Trophoblast cell (in vitro differentiated cells and primary cell): ENCODE measurements around the gene PARVA.
"Not testable (repeated sequence)": the region's sequence is repeated elsewhere in the genome, so short reads cannot be mapped to it uniquely, and the experiment has no call there.

Experiments used
- DNase-seq, 2 donors: peaks; one replicate each; pipeline ENCODE4 v3.0.0-alpha.2; 2016
- H2AFZ ChIP-seq: 2 replicates; pipeline ENCODE4 v1.6.1; 2013; ENCODE audit warnings: low read length, moderate library complexity, mild to moderate bottlenecking; ENCODE audit not compliant: insufficient read depth, poor library complexity
- H2AK5ac ChIP-seq: 2 replicates; pipeline ENCODE4 v1.6.1; 2013; ENCODE audit warnings: mild to moderate bottlenecking, low read length
- H2BK120ac ChIP-seq: 2 replicates; pipeline ENCODE4 v1.6.1; 2013; ENCODE audit warnings: low read length, mild to moderate bottlenecking, moderate library complexity; ENCODE audit not compliant: insufficient read depth, poor library complexity
- H2BK12ac ChIP-seq: 2 replicates; pipeline ENCODE4 v1.6.1; 2013; ENCODE audit warnings: mild to moderate bottlenecking, low read length, moderate library complexity
- H2BK5ac ChIP-seq: 2 replicates; pipeline ENCODE4 v1.6.1; 2013; ENCODE audit warnings: low read length, low read depth, moderate library complexity, mild to moderate bottlenecking; ENCODE audit not compliant: poor library complexity
- H3K14ac ChIP-seq: 2 replicates; pipeline ENCODE4 v1.6.1; 2013; ENCODE audit warnings: mild to moderate bottlenecking, low read length
- H3K18ac ChIP-seq: 2 replicates; pipeline ENCODE4 v1.6.1; 2013; ENCODE audit warnings: mild to moderate bottlenecking, low read length
- H3K23ac ChIP-seq: 2 replicates; pipeline ENCODE4 v1.6.1; 2013; ENCODE audit warnings: low read length
- H3K27ac ChIP-seq: 2 replicates; pipeline ENCODE4 v1.5.1; 2013; ENCODE audit warnings: low read depth, mild to moderate bottlenecking, inconsistent platforms, low read length, moderate library complexity
- H3K27me3 ChIP-seq: 2 replicates; pipeline ENCODE4 v1.6.1; 2013; ENCODE audit warnings: inconsistent platforms, mild to moderate bottlenecking, low read length, moderate library complexity; ENCODE audit not compliant: insufficient read depth
- H3K36me3 ChIP-seq, 2 experiments: 1 replicate in 1 of 2; 2 replicates in 1 of 2; pipeline ENCODE4 v1.6.1; 2013; ENCODE audit warnings: low read length in 2 of 2, mild to moderate bottlenecking in 2 of 2, moderate library complexity in 1 of 2; ENCODE audit not compliant: insufficient read depth in 2 of 2, control insufficient read depth in 1 of 2
- H3K4ac ChIP-seq: 2 replicates; pipeline ENCODE4 v1.6.1; 2013; ENCODE audit warnings: low read depth, mild to moderate bottlenecking, low read length, moderate library complexity
- H3K4me1 ChIP-seq, 2 experiments: 1 replicate in 1 of 2; 2 replicates in 1 of 2; pipeline ENCODE4 v1.6.1; 2013; ENCODE audit warnings: low read length in 2 of 2, mild to moderate bottlenecking in 2 of 2, moderate library complexity in 1 of 2; ENCODE audit not compliant: insufficient read depth in 2 of 2, control insufficient read depth in 1 of 2
- H3K4me2 ChIP-seq: 2 replicates; pipeline ENCODE4 v1.6.1; 2013; ENCODE audit warnings: inconsistent platforms, mild to moderate bottlenecking, low read length, moderate library complexity
- H3K4me3 ChIP-seq: 2 replicates; pipeline ENCODE4 v1.5.1; 2013; ENCODE audit warnings: mild to moderate bottlenecking, low read depth, low read length, inconsistent platforms
- H3K79me1 ChIP-seq: one replicate; pipeline ENCODE4 v1.6.1; 2013; ENCODE audit warnings: low read length
- H3K79me2 ChIP-seq: 2 replicates; pipeline ENCODE4 v1.6.1; 2013; ENCODE audit warnings: low read length, mild to moderate bottlenecking; ENCODE audit not compliant: control insufficient read depth, insufficient read depth, poor library complexity
- H3K9ac ChIP-seq: 2 replicates; pipeline ENCODE4 v1.6.1; 2013; ENCODE audit warnings: mild to moderate bottlenecking, low read length
- H3K9me3 ChIP-seq: 2 replicates; pipeline ENCODE4 v1.6.1; 2013; ENCODE audit warnings: low read depth, mild to moderate bottlenecking, control low read depth, inconsistent platforms, low read length; ENCODE audit not compliant: insufficient read depth
- H4K12ac ChIP-seq: 2 replicates; pipeline ENCODE4 v1.6.1; 2013; ENCODE audit warnings: low read depth, mild to moderate bottlenecking, low read length, moderate library complexity
- H4K8ac ChIP-seq: 2 replicates; pipeline ENCODE4 v1.6.1; 2013; ENCODE audit warnings: low read depth, mild to moderate bottlenecking, low read length, moderate library complexity
- H4K91ac ChIP-seq: one replicate; pipeline ENCODE4 v1.6.1; 2013; ENCODE audit warnings: low read depth, mild to moderate bottlenecking, low read length, moderate library complexity
- WGBS: extraction: QIAGEN DNeasy Blood & Tissue Kit; methylation state at CpG from one replicate; pipeline ENCODE4 v1.1.7; 2013; ENCODE audit warnings: missing lambda C conversion rate; ENCODE audit not compliant: insufficient read length, insufficient coverage; ENCODE audit errors: extremely low coverage; 5-methylcytosine and 5-hydroxymethylcytosine counted together

The PARVA gene

GRCh38 chr11:12361682-12362081 is 15.7 kb upstream of the PARVA start:
- no peaks in the 10 kb centered on the region for H3K36me3 ChIP-seq
- H4K8ac ChIP-seq, result no peak overlapping the region
- H3K18ac ChIP-seq, result no peak overlapping the region
- no peaks in the 10 kb centered on the region for H3K27me3 ChIP-seq
- H3K4me2 ChIP-seq, result no peak overlapping the region
- no peak overlapping the region for H2AFZ ChIP-seq
- H3K79me1 ChIP-seq, result no peaks in the 10 kb centered on the region
- H2BK120ac ChIP-seq, result no peak overlapping the region
- DNase-seq, result no peak
- no peak overlapping the region for H3K4me3 ChIP-seq
- no peak overlapping the region for H3K23ac ChIP-seq
- no peak overlapping the region for H3K9ac ChIP-seq
- H3K9me3 ChIP-seq, result no peaks in the 10 kb centered on the region
- H4K12ac ChIP-seq, result no peak overlapping the region
- WGBS, result no CpG with 5 or more reads among the region's 3 CpGs
- H3K14ac ChIP-seq, result no peak overlapping the region
- no peak overlapping the region for H2AK5ac ChIP-seq
- no peaks in the 10 kb centered on the region for H3K79me2 ChIP-seq
- no peak overlapping the region for H3K27ac ChIP-seq
- H3K4me1 ChIP-seq, result peaks cover 0 to 6% of the 10 kb centered on the region in 2 experiments
- H3K4ac ChIP-seq, result no peak overlapping the region
- no peak overlapping the region for H2BK5ac ChIP-seq
- H2BK12ac ChIP-seq, result no peak overlapping the region
- no peak overlapping the region for H4K91ac ChIP-seq

GRCh38 chr11:12362857-12363256 is 14.5 kb upstream of the PARVA start:
- no peak overlapping the region for H3K4me2 ChIP-seq
- no peak overlapping the region for H3K27ac ChIP-seq
- H2BK12ac ChIP-seq, result no peak overlapping the region
- no peak overlapping the region for H2AFZ ChIP-seq
- DNase-seq, result no peak
- H3K9ac ChIP-seq, result no peak overlapping the region
- no peaks in the 10 kb centered on the region for H3K79me1 ChIP-seq
- H3K4ac ChIP-seq, result no peak overlapping the region
- WGBS, result no CpG with 5 or more reads among the region's 2 CpGs
- peaks cover 0 to 6% of the 10 kb centered on the region in 2 experiments for H3K4me1 ChIP-seq
- no peak overlapping the region for H4K8ac ChIP-seq
- H2BK120ac ChIP-seq, result no peak overlapping the region
- H4K12ac ChIP-seq, result no peak overlapping the region
- H3K14ac ChIP-seq, result no peak overlapping the region
- no peak overlapping the region for H2AK5ac ChIP-seq
- no peak overlapping the region for H3K4me3 ChIP-seq
- H3K36me3 ChIP-seq, result no peaks in the 10 kb centered on the region
- H3K27me3 ChIP-seq, result no peaks in the 10 kb centered on the region
- no peak overlapping the region for H2BK5ac ChIP-seq
- H3K79me2 ChIP-seq, result no peaks in the 10 kb centered on the region
- no peaks in the 10 kb centered on the region for H3K9me3 ChIP-seq
- no peak overlapping the region for H4K91ac ChIP-seq
- no peak overlapping the region for H3K23ac ChIP-seq
- no peak overlapping the region for H3K18ac ChIP-seq

GRCh38 chr11:12363373-12363772 is 14.0 kb upstream of the PARVA start:
- H3K36me3 ChIP-seq, result no peaks in the 10 kb centered on the region
- H3K27ac ChIP-seq, result no peak overlapping the region
- no peak overlapping the region for H3K14ac ChIP-seq
- no peaks in the 10 kb centered on the region for H3K79me2 ChIP-seq
- no CpG with 5 or more reads among the region's 1 CpG for WGBS
- H3K4me3 ChIP-seq, result no peak overlapping the region
- no peak overlapping the region for H3K9ac ChIP-seq
- no peak overlapping the region for H2AK5ac ChIP-seq
- H2BK120ac ChIP-seq, result no peak overlapping the region
- no peaks in the 10 kb centered on the region for H3K9me3 ChIP-seq
- no peak overlapping the region for H2AFZ ChIP-seq
- peaks cover 0 to 6% of the 10 kb centered on the region in 2 experiments for H3K4me1 ChIP-seq
- H4K12ac ChIP-seq, result no peak overlapping the region
- H3K27me3 ChIP-seq, result no peaks in the 10 kb centered on the region
- H3K4me2 ChIP-seq, result no peak overlapping the region
- H3K18ac ChIP-seq, result no peak overlapping the region
- no peak overlapping the region for H4K8ac ChIP-seq
- H3K23ac ChIP-seq, result no peak overlapping the region
- H3K4ac ChIP-seq, result no peak overlapping the region
- no peak overlapping the region for H2BK5ac ChIP-seq
- no peak for DNase-seq
- H4K91ac ChIP-seq, result no peak overlapping the region
- H2BK12ac ChIP-seq, result no peak overlapping the region
- H3K79me1 ChIP-seq, result no peaks in the 10 kb centered on the region

- not testable (repeated sequence) for H3K4me3 ChIP-seq, H4K8ac ChIP-seq, H2BK12ac ChIP-seq, H3K4me2 ChIP-seq, H3K14ac ChIP-seq, H3K79me2 ChIP-seq, H4K91ac ChIP-seq, H3K36me3 ChIP-seq, H3K4me1 ChIP-seq, H3K79me1 ChIP-seq, H2AFZ ChIP-seq, H2BK120ac ChIP-seq, H3K9ac ChIP-seq, H3K27ac ChIP-seq, H2BK5ac ChIP-seq, H3K4ac ChIP-seq, H2AK5ac ChIP-seq, H3K9me3 ChIP-seq, DNase-seq, H4K12ac ChIP-seq, H3K27me3 ChIP-seq, H3K18ac ChIP-seq, H3K23ac ChIP-seq
- no CpG with 5 or more reads among the region's 14 CpGs for WGBS
These were observed 11.3 kb upstream of the PARVA start for GRCh38 chr11:12365965-12366575.
